ENCODE data around the gene EPN1. TPM values are rescaled to one million over a fixed set of nuclear protein-coding genes. Genes with fewer than 3 reads are reported as not detected.
A peak's percentile ranks its signal among the peaks of the same experiment; 100 is the strongest.

The EPN1 gene
- total RNA-seq, 1 experiment from 2014 or later: 197 TPM

GRCh38 chr19:55654323-55654867 lies 20.6 kb upstream of the EPN1 start:
- H3K9me3 Mint-ChIP-seq (ENCODE audit: unreplicated experiment): no peaks in the 10 kb centered on the region
- no peaks in the 10 kb centered on the region for H3K36me3 ChIP-seq (ENCODE audit: control insufficient read depth, insufficient read depth, low read length)
- H3K36me3 Mint-ChIP-seq (ENCODE audit: insufficient read depth, unreplicated experiment): peaks cover 58% of the 10 kb centered on the region
- H3K27me3 ChIP-seq (replicated peaks; ENCODE audit: control insufficient read depth, insufficient read depth, low read length): no peaks in the 10 kb centered on the region
- H3K4me3 ChIP-seq (ENCODE audit: low read depth, low read length): peak overlapping the region; percentile 87
- ChIA-PET POLR2A (interaction anchor here (0.5 to 1.7 kb wide), 22 partner anchors 12 to 538 kb away, joined by 3 to 17 read pairs (median 5); partner anchors contain the start of genes FIZ1, HSPBP1, ISOC2 and KMT5C), CTCF (interaction anchor here (0.6 to 1.6 kb wide), 30 partner anchors 12 to 1480 kb away, joined by 3 to 53 read pairs (median 4); partner anchors contain the start of genes FIZ1, ISOC2, KMT5C and MBOAT7)
- no TSS peak for BruUV-seq (replicated peaks)
- peaks cover 6% of the 10 kb centered on the region; the same call in 1 of the 2 replicates for H3K4me1 ChIP-seq
- peak overlapping the region; percentile 98 for H3K4me3 Mint-ChIP-seq (ENCODE audit: unreplicated experiment)
- no peaks in the 10 kb centered on the region for H3K9me3 ChIP-seq
- intact Hi-C loops (cut with micrococcal nuclease; ENCODE audit: unreplicated experiment): loop anchor here (2.0 to 10.0 kb wide), 3 partner anchors 14 to 490 kb away; partner anchors contain the start of genes EPN1, ZNF444 and ZNF580
- DNase-seq: peak; percentile 99 to 100
- TF ChIP-seq, protein P1, sequence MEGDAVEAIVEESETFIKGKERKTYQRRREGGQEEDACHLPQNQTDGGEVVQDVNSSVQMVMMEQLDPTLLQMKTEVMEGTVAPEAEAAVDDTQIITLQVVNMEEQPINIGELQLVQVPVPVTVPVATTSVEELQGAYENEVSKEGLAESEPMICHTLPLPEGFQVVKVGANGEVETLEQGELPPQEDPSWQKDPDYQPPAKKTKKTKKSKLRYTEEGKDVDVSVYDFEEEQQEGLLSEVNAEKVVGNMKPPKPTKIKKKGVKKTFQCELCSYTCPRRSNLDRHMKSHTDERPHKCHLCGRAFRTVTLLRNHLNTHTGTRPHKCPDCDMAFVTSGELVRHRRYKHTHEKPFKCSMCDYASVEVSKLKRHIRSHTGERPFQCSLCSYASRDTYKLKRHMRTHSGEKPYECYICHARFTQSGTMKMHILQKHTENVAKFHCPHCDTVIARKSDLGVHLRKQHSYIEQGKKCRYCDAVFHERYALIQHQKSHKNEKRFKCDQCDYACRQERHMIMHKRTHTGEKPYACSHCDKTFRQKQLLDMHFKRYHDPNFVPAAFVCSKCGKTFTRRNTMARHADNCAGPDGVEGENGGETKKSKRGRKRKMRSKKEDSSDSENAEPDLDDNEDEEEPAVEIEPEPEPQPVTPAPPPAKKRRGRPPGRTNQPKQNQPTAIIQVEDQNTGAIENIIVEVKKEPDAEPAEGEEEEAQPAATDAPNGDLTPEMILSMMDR (IDR thresholded peaks at IDR 0.05; ENCODE audit: insufficient read depth in 1 of 2, low read depth in 1 of 2, low read length in 1 of 2, severe bottlenecking in 1 of 2, unreplicated experiment in 1 of 2): no peak
- H3K27ac Mint-ChIP-seq (ENCODE audit: unreplicated experiment): peak overlapping the region; percentile 98
- H3K4me1 Mint-ChIP-seq (ENCODE audit: low read depth, unreplicated experiment): peaks cover 12% of the 10 kb centered on the region
- H3K27me3 Mint-ChIP-seq (ENCODE audit: insufficient read depth, unreplicated experiment): no peaks in the 10 kb centered on the region

- Mint-ChIP-seq H3K4me3 (ENCODE audit: unreplicated experiment) (peak within 1 kb of the TSS; percentile 98), H3K27ac (ENCODE audit: unreplicated experiment) (peak within 1 kb of the TSS; percentile 98), H3K4me1 (ENCODE audit: low read depth, unreplicated experiment) (peaks cover 15% of the 10 kb centered on the region), H3K9me3 (ENCODE audit: unreplicated experiment) (no peaks in the 10 kb centered on the region), H3K36me3 (ENCODE audit: insufficient read depth, unreplicated experiment) (peaks cover 61% of the 10 kb centered on the region), H3K27me3 (ENCODE audit: insufficient read depth, unreplicated experiment) (no peaks in the 10 kb centered on the region)
- Histone ChIP-seq H3K9me3 (no peaks in the 10 kb centered on the region), H3K4me1 (peaks cover 6% of the 10 kb centered on the region; the same call in 1 of the 2 replicates), H3K36me3 (ENCODE audit: control insufficient read depth, insufficient read depth, low read length) (no peaks in the 10 kb centered on the region; the same call in 1 of the 2 replicates), H3K27me3 (replicated peaks; ENCODE audit: control insufficient read depth, insufficient read depth, low read length) (no peaks in the 10 kb centered on the region), H3K4me3 (ENCODE audit: low read depth, low read length) (peak within 1 kb of the TSS; percentile 87)
- no TSS peak for BruUV-seq (replicated peaks)
- DNase-seq: peak; percentile 96 to 97
- CTCF ChIA-PET: interaction anchor here (0.6 to 1.6 kb wide), 24 partner anchors 12 to 1465 kb away, joined by 3 to 53 read pairs (median 4); partner anchors contain the start of genes FIZ1, ISOC2, KMT5C and MBOAT7
- TF ChIP-seq, protein P1 (IDR thresholded peaks at IDR 0.05; ENCODE audit: insufficient read depth in 1 of 2, low read depth in 1 of 2, low read length in 1 of 2, severe bottlenecking in 1 of 2, unreplicated experiment in 1 of 2): no peak
- POLR2A ChIA-PET: interaction anchor here (0.5 to 1.7 kb wide), 20 partner anchors 12 to 506 kb away, joined by 3 to 17 read pairs (median 6); partner anchors contain the start of genes FIZ1, ISOC2, KMT5C and TNNT1
- intact Hi-C loops (cut with micrococcal nuclease; ENCODE audit: unreplicated experiment): loop anchor here (2.0 to 10.0 kb wide), 3 partner anchors 14 to 490 kb away; partner anchors contain the start of genes EPN1, ZNF444 and ZNF580
These were observed 20.0 kb upstream of the EPN1 start, which contains the start of gene U2AF2 for GRCh38 chr19:55654868-55655647. TSS of gene U2AF2 (plus strand) at chr19:55655035. CDS start at chr19:55655105, 70 bp downstream.

DNA sequence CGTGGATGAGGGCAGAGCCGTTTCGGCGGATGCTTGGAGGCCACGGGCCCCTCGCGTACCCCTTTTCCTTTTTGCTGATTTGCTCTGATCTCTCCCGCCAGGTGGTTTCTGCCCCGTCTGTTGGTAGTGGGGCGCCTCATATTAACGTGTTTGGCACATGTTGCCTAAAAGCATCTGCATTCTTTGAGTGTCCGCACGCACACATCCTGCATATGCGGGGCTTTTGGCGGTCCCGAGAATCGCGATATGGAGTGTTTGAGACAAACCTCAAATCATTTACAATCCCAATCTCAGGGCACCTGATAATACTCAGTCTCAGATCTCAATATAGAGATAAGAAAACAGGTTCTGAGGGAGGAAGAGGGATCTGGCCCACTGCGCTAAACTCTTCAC lies 19.4 kb upstream of the EPN1 start:
- peak overlapping the region; percentile 87 for H3K4me3 ChIP-seq (ENCODE audit: low read depth, low read length)
- ChIA-PET CTCF (interaction anchor here (0.5 to 1.0 kb wide), 2 partner anchors 15 to 23 kb away, joined by 3 to 4 read pairs; no protein-coding TSS in a partner anchor), POLR2A (interaction anchor here (1.5 kb wide), 1 partner anchor 12 kb away, joined by 4 read pairs; no protein-coding TSS in a partner anchor)
- H3K9me3 ChIP-seq: no peaks in the 10 kb centered on the region
- Mint-ChIP-seq H3K9me3 (ENCODE audit: unreplicated experiment) (no peaks in the 10 kb centered on the region), H3K27me3 (ENCODE audit: insufficient read depth, unreplicated experiment) (no peaks in the 10 kb centered on the region), H3K4me3 (ENCODE audit: unreplicated experiment) (peak overlapping the region; percentile 98), H3K4me1 (ENCODE audit: low read depth, unreplicated experiment) (peaks cover 15% of the 10 kb centered on the region), H3K27ac (ENCODE audit: unreplicated experiment) (peak overlapping the region; percentile 98), H3K36me3 (ENCODE audit: insufficient read depth, unreplicated experiment) (peaks cover 60% of the 10 kb centered on the region)
- BruUV-seq (replicated peaks): TSS peak; percentile 51
- no peaks in the 10 kb centered on the region; the same call in 1 of the 2 replicates for H3K36me3 ChIP-seq (ENCODE audit: control insufficient read depth, insufficient read depth, low read length)
- H3K4me1 ChIP-seq: peaks cover 6% of the 10 kb centered on the region; the same call in 1 of the 2 replicates
- TF ChIP-seq, protein P1 (IDR thresholded peaks at IDR 0.05; ENCODE audit: insufficient read depth in 1 of 2, low read depth in 1 of 2, low read length in 1 of 2, severe bottlenecking in 1 of 2, unreplicated experiment in 1 of 2): no peak
- no peak for DNase-seq
- intact Hi-C loops (cut with micrococcal nuclease; ENCODE audit: unreplicated experiment): loop anchor here (2.0 to 10.0 kb wide), 3 partner anchors 15 to 489 kb away; partner anchors contain the start of genes EPN1, ZNF444 and ZNF580
- no peaks in the 10 kb centered on the region for H3K27me3 ChIP-seq (replicated peaks; ENCODE audit: control insufficient read depth, insufficient read depth, low read length)

Measured in Caco-2 (cell line).